Measurements from ENCODE around the gene RCN1. TPM values are rescaled to one million over a fixed set of nuclear protein-coding genes. Genes with fewer than 3 reads are reported as not detected.

Gene RCN1
- total RNA-seq, 1 donor from 2014 or later, result 545 TPM

DNA sequence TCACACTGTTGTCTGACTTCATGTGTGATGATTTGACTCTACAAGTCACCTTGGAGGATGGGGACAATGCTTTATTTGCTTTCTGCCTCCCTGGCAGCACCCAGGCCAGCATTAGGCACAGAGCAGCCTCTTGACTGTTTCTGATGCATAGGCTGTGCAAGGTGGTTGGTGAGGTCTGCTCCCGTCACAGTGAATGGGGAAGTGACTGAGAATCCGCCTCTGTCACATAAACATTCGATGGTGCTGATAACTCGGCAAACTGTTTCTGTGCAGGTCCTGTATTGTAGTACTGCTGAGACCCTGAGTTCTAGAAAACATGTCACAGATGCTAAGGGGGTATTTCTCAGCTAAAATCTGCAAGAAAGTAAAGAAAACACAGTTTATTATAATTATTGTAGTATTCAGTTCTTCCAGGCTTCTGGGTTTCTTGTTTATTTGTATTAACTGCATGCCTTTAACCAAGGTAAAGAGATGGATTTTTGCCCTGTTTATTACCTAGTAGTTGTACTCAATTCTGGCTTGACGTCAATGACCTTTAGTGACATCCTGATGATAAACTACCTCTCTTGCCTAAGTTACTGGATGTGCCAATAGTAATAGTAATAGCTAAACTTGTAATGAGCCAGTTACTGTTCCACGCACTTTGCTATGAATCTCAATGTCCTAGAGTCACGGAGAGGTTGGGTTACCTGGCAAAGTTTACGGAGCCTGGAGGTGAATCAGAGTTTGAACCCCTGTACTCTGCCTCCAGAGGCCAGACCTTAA lies 24.8 kb upstream of the RCN1 start:
- Histone ChIP-seq H3K4me2 (ENCODE audit: low read length) (no peak overlapping the region), H3K79me2 (ENCODE audit: insufficient read depth, low read length) (no peaks in the 10 kb centered on the region), H3K36me3 (ENCODE audit: insufficient read depth, low read length) (no peaks in the 10 kb centered on the region), H3K4me3 (ENCODE audit: insufficient read depth, low read depth, low read length) (no peak overlapping the region), H2AFZ (ENCODE audit: low read depth, low read length) (no peak overlapping the region), H3K4me1 (ENCODE audit: insufficient read depth, low read length) (no peaks in the 10 kb centered on the region), H4K20me1 (ENCODE audit: insufficient read depth, low read length) (no peaks in the 10 kb centered on the region), H3K9me3 (ENCODE audit: insufficient read depth, low read depth, low read length) (no peaks in the 10 kb centered on the region), H3K27ac (ENCODE audit: low read depth, low read length) (no peak overlapping the region), H3K9ac (ENCODE audit: low read length) (no peak overlapping the region), H3K27me3 (ENCODE audit: insufficient read depth, low read length) (peaks cover 29% of the 10 kb centered on the region)
- peaks cover 2% of the 10 kb centered on the region for H3K9me3 Mint-ChIP-seq (ENCODE audit: unreplicated experiment)
- no peak for TF ChIP-seq EZH2 (IDR thresholded peaks at IDR 0.05; ENCODE audit: insufficient read depth, low read length)
- TF ChIP-seq, protein P1, sequence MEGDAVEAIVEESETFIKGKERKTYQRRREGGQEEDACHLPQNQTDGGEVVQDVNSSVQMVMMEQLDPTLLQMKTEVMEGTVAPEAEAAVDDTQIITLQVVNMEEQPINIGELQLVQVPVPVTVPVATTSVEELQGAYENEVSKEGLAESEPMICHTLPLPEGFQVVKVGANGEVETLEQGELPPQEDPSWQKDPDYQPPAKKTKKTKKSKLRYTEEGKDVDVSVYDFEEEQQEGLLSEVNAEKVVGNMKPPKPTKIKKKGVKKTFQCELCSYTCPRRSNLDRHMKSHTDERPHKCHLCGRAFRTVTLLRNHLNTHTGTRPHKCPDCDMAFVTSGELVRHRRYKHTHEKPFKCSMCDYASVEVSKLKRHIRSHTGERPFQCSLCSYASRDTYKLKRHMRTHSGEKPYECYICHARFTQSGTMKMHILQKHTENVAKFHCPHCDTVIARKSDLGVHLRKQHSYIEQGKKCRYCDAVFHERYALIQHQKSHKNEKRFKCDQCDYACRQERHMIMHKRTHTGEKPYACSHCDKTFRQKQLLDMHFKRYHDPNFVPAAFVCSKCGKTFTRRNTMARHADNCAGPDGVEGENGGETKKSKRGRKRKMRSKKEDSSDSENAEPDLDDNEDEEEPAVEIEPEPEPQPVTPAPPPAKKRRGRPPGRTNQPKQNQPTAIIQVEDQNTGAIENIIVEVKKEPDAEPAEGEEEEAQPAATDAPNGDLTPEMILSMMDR (IDR thresholded peaks at IDR 0.05; ENCODE audit: insufficient read depth, low read depth, low read length), result no peak
- H3K27ac Mint-ChIP-seq (ENCODE audit: unreplicated experiment), result no peak overlapping the region
- DNase-seq (ENCODE audit: low read depth) (no peak), FAIRE-seq (no peak)
- H3K4me3 Mint-ChIP-seq (ENCODE audit: unreplicated experiment), result no peak overlapping the region
- peaks cover 9% of the 10 kb centered on the region for H3K27me3 Mint-ChIP-seq (ENCODE audit: low read depth, unreplicated experiment)
- H3K4me1 Mint-ChIP-seq (ENCODE audit: low read depth, unreplicated experiment), result peaks cover 6% of the 10 kb centered on the region
- H3K36me3 Mint-ChIP-seq (ENCODE audit: low read depth, unreplicated experiment), result no peaks in the 10 kb centered on the region

DNA sequence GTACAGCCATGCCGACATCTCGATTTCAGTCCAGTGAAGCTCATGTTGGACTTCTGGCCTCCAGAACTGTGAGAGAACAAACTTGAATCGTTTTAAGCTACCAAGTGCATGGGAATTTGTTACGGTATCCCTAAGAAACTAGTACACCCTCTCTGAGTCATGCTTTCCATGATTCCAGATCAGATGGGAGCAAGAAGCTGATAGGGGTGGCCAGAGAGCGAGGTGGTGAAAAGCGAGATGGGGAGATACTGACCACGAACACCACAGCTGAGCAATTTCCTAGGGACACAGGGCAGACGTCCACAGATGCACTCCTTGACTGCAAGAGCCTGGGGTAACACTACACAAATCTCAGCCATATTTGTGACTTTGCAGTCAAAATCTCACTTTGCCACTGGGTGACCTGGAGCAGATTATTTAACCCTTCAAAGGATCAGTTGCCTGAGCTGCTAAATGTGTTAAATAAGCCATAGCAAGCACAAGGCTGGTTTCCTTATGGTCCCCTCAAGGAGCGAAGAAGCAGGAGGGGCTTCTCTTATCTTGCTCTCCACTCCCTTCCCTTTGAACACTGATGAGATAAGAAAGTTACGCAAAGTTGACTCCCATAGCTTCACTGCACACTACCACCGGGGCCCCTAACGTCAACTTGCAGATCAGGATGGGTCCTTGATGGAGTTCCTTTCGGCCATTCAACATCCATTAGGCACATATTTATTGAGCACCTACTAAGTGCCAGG lies 22.6 kb upstream of the RCN1 start:
- peaks cover 9% of the 10 kb centered on the region for H3K27me3 Mint-ChIP-seq (ENCODE audit: low read depth, unreplicated experiment)

More for the DNA sequence above, 22.6 kb upstream of the RCN1 start:
- peak; percentile 66 for DNase-seq (ENCODE audit: low read depth)
- H3K4me3 Mint-ChIP-seq (ENCODE audit: unreplicated experiment), result no peak overlapping the region
- Histone ChIP-seq H4K20me1 (ENCODE audit: insufficient read depth, low read length) (no peaks in the 10 kb centered on the region), H3K36me3 (ENCODE audit: insufficient read depth, low read length) (no peaks in the 10 kb centered on the region), H3K4me1 (ENCODE audit: insufficient read depth, low read length) (no peaks in the 10 kb centered on the region), H3K79me2 (ENCODE audit: insufficient read depth, low read length) (no peaks in the 10 kb centered on the region), H3K9me3 (ENCODE audit: insufficient read depth, low read depth, low read length) (no peaks in the 10 kb centered on the region), H2AFZ (ENCODE audit: low read depth, low read length) (no peak overlapping the region), H3K9ac (ENCODE audit: low read length) (no peak overlapping the region), H3K4me2 (ENCODE audit: low read length) (no peak overlapping the region), H3K27me3 (ENCODE audit: insufficient read depth, low read length) (peaks cover 29% of the 10 kb centered on the region), H3K27ac (ENCODE audit: low read depth, low read length) (no peak overlapping the region), H3K4me3 (ENCODE audit: insufficient read depth, low read depth, low read length) (no peak overlapping the region)
- peaks cover 25% of the 10 kb centered on the region for H3K4me1 Mint-ChIP-seq (ENCODE audit: low read depth, unreplicated experiment)
- no peak overlapping the region for H3K27ac Mint-ChIP-seq (ENCODE audit: unreplicated experiment)
- FAIRE-seq, result no peak
- H3K36me3 Mint-ChIP-seq (ENCODE audit: low read depth, unreplicated experiment), result no peaks in the 10 kb centered on the region
- peaks cover 2% of the 10 kb centered on the region for H3K9me3 Mint-ChIP-seq (ENCODE audit: unreplicated experiment)
- TF ChIP-seq EZH2 (IDR thresholded peaks at IDR 0.05; ENCODE audit: insufficient read depth, low read length), result no peak
- TF ChIP-seq, protein P1 (IDR thresholded peaks at IDR 0.05; ENCODE audit: insufficient read depth, low read depth, low read length), result no peak

All from astrocyte (in vitro differentiated cells and primary cell).